ENCODE results near the gene SEZ6L2. TPM values are rescaled to one million over a fixed set of nuclear protein-coding genes. Genes with fewer than 3 reads are reported as not detected.
"Not testable (repeated sequence)": the region's sequence is repeated elsewhere in the genome, so short reads cannot be mapped to it uniquely, and the experiment has no call there.

Gene SEZ6L2
- polyA plus RNA-seq, 3 donors: 0.11 to 11.5 (median 1.4) TPM

DNA sequence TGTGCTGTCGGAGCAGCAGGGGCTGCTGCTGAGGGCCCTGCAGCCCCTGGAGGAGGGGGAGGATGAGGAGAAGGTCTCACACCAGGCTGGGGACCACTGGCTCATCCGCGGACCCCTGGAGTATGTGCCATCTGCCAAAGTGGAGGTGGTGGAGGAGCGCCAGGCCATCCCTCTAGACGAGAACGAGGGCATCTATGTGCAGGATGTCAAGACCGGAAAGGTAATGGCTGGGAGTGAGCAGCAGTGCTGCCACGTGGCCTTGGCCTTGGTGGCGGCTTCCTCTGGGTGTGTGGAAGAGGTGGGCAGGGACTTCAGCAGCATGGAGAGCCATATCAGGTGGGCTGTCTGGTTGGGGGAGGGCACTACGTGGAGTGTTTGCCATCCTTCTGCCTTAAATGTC lies 59.1 kb downstream of the SEZ6L2 start:
- WGBS, 3 donors: 72 to 85% (median 84%) methylated on average over 10 of the region's 10 CpGs
- no peak overlapping the region for H3K27ac ChIP-seq (ENCODE audit: low read depth, low read length)

DNA sequence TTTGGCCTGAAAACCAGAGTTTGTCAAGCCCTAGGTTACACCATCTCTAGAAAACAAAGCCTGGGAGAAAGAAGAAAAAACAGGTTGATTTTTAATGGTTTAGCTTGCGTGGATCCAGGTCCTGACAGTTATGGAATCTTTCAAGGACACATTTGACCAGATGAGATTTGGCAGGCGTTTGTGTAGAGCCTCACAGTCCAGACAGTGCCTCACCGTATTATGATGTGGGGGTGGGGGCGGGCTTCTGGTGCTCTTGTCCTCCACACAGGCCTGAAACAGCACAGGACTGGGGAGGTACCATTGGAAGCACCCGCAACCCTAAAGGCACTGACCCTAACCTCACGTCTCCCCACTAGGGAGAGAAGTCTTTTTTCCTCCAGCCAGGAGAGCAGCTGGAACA lies 59.5 kb downstream of the SEZ6L2 start:
- 77 to 93% (median 93%) methylated on average over 6 of the region's 6 CpGs for WGBS, 3 donors
- H3K27ac ChIP-seq (ENCODE audit: low read depth, low read length): no peak overlapping the region

DNA sequence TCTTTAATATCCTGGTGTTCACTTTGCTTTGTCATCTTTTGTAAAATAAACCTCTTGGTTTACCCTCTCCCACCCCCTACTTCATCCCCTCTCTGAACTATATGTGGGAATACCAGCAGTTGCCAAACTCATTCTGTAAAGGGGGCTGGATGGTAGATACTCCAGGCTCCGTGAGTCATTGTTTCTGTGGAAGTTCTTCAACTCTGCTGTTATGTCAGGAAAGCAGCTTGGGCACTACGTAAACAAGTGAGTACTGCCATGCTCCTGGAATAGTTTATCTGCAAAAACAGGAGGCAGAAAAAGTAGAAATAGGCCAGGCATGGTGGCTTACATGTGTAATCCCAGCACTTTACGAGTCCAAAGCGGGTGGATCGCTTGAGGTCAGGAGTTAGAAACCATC lies 61.5 kb downstream of the SEZ6L2 start:
- 92 to 96% (median 96%) methylated on average over 5 of the region's 5 CpGs for WGBS, 3 donors

DNA sequence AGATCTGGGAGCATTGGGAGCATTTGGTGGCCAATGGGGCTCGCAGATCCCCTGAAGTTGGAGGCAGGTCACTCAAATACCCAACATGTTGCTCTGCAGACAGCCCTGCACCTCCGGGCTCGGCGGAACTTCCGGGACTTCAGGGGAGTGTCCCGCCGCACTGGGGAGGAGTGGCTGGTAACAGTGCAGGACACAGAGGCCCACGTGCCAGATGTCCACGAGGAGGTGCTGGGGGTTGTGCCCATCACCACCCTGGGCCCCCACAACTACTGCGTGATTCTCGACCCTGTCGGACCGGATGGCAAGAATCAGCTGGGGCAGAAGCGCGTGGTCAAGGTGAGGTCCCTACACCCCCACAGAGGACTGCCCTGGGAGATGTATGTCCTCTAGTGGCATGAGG lies 62.7 kb downstream of the SEZ6L2 start:
- 85 to 88% (median 87%) methylated on average over 15 of the region's 15 CpGs for WGBS, 3 donors
- no peak overlapping the region for H3K27ac ChIP-seq (ENCODE audit: low read depth, low read length)

More for the DNA sequence above, 61.5 kb downstream of the SEZ6L2 start:
- H3K27ac ChIP-seq (ENCODE audit: low read depth, low read length): no peak overlapping the region

DNA sequence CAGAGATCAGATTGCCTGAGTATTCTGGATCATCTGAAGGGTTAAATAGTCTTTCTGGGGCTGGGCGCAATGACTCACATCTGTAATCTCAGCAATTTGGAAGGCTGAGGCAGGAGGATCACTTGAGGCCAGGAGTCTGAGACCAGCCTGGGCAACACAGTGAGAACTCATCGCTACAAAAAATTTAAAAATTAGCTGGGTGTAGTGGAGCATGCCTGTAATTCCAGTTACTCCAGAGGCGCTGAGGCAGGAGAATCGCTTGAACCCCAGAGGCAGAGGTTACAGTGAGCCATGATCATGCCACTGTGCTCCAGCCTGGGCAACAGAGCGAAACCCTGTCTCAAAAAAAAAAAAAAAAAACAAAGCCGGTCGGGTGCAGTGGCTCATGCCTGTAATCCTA lies 63.4 kb downstream of the SEZ6L2 start:
- 90 to 97% (median 94%) methylated on average over 5 to 7 of the region's 7 CpGs for WGBS, 3 donors

DNA sequence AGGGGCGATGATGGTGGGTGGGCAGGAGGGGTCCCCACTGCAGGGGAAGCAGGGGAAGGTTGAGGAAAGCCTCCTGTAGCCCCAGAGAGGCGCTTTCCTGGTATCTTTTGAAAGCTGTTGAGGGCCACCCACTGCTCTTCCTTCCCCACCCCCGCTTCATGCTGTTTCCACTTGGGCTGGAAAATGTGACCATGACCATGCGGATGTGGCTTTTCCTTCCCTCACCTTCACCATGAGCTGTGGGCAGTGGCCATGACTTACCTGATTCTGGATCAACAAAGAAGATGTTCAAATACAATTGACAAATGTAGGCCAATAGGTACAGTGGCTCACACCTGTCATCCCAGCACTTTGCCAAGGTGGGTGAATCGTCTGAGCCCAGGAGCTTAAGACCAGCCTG lies 65.3 kb downstream of the SEZ6L2 start:
- WGBS, 3 donors: 92 to 96% (median 93%) methylated on average over 5 of the region's 5 CpGs
- H3K27ac ChIP-seq (ENCODE audit: low read depth, low read length): no peak overlapping the region

More for the DNA sequence above, 63.4 kb downstream of the SEZ6L2 start:
- no peak overlapping the region for H3K27ac ChIP-seq (ENCODE audit: low read depth, low read length)

DNA sequence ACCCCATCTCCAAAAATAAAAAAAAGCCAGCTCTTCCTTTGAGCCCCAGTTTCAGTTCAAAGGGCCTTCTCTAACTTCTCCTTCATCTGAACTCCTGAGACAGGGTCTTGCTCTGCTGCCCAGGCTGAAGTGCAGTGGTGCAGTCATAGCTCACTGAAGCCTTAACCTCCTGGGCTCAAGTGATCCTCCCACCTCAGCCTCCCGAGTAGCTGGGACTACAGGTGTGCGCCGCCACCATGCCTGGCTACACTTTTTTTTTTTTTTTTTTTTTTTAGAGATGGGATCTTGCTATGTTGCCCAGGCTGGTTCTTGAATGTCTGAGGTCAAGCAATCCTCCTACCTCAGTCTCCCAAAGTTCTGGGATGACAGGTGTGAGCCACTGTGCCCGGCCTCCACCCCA lies 66.1 kb downstream of the SEZ6L2 start:
- WGBS, 3 donors: 94 to 100% (median 95%) methylated on average over 4 of the region's 4 CpGs
- H3K27ac ChIP-seq (ENCODE audit: low read depth, low read length): not testable (repeated sequence)

DNA sequence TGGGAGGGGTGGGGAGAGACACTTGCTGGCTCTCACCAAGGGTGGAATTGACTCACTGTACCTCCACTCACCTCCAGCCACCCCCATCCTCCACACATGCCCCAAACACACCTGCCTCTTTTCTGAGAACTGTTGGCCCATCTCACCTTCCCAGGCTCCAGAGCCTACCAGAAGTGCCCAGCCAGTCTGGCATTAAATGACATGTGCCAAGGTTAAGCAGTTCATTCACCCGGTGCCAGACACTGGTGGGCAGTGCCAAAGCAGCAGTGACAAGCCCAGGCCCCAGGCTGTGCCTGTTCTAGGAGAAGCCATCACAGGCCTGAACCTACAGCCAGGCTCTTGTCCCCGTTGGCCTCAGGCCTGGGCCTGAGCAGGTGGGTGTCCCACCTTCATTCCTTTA lies 67.9 kb downstream of the SEZ6L2 start:
- H3K27ac ChIP-seq (ENCODE audit: low read depth, low read length): no peak overlapping the region
- WGBS, 3 donors: 37 to 87% (median 86%) methylated on average over 2 of the region's 2 CpGs

DNA sequence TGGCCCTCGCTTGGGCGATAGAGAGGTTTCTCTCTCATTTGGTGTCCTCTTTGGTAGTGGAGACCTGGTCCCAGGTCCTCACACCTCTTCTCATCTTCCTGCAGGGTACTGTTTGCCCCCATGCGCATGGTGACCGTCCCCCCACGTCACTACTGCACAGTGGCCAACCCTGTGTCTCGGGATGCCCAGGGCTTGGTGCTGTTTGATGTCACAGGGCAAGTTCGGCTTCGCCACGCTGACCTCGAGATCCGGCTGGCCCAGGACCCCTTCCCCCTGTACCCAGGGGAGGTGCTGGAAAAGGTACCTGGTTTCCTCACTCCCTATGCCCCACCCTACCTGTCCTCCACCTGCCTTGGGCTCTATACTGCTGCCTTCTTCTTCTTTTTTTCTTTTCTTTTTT lies 68.6 kb downstream of the SEZ6L2 start:
- WGBS, 3 donors: 95 to 98% (median 97%) methylated on average over 10 to 11 of the region's 11 CpGs
- H3K27ac ChIP-seq (ENCODE audit: low read depth, low read length): no peak overlapping the region

DNA sequence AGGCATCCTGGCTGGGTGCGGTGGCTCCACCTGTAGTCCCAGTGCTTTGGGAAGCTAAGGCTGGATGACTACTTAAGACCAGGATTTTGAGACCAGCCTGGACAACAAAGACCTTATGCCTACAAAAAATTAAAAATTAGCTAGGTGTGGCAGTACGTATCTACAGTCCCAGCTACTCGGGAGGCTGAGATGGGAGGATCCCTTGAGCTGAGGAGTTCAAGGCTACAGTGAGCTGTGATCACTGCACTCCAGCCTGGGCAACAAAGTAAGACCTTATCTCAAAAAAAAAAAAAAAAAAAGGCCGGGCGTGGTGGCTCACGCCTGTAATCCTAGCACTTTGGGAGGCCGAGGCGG lies 73.0 kb downstream of the SEZ6L2 start:
- no peak overlapping the region for H3K27ac ChIP-seq (ENCODE audit: low read depth, low read length)
- WGBS, 3 donors: 90 to 91% (median 91%) methylated on average over 3 to 8 of the region's 8 CpGs

DNA sequence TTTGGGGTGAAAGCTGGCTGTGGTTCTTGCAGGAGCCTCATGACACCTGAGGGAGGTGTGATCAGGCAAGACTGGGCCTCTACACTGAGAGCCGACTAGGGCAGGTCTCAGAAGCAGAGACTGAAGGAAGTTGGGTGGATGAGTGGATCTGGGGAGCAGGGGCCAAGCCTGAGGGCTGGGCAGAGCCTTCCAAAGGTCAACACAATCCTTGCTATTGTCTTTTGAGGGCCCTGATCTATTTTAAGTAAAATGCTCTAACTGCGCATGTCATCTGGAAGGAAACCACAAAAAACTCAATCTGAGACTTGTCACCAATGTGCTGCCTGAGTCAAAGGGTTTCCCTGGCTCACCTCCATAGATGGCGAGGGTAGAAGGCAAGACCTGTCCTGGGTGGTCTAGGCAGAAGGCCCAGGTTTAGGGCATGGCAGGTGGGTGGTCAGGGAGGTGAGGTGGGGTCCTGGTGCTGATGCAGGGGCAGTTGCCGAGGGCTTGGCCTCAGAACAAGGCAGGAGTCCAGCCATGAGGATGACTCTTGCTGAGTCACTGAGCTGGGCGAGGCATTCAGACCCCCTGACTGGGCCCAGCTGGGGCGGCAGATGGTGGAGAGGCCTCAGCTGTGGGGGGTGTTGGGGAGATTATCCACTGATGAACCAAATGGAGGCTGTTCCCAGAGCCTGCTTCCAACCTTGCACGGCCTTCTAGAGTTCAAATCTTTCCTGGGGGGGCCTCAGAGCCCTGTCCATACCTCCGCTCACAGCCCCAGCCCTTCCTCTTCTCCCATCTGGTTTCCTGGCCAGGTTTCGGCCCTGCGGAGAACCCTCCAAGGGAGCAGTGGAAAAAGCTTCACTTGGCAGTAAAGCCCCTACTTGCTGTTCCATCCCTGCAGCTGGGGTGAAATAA lies 74.0 kb downstream of the SEZ6L2 start:
- H3K27ac ChIP-seq (ENCODE audit: low read depth, low read length): peak overlapping the region; percentile 8
- WGBS, 3 donors: 40 to 78% (median 44%) methylated on average over 10 of the region's 10 CpGs

DNA sequence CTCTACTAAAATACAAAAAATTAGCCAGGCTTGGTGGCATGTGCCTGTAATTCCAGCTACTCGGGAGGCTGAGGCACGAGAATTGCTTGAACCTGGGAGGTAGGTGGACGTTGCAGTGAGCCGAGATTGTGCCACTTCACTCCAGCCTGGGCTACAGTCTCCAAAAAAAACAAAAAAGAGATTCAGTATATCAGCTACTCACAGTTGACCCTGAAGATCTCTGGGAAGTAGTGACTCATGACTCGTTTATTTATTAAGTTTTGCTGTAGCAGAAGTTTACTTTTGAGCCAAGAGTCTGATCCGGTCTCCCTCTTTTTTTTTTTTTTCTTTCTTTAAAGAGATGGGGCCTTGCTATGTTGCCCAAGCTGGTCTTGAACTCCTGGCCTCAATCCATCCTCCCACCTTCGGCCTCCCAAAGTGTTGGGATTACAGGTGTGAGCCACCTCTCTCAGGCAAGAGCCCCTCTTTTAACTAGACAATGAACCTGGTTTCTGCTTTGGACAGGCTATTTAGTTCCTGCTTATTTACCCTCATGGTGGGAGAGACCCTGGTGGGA lies 74.7 kb downstream of the SEZ6L2 start:
- 23 to 51% (median 46%) methylated on average over 7 of the region's 7 CpGs for WGBS, 3 donors
- no peak overlapping the region for H3K27ac ChIP-seq (ENCODE audit: low read depth, low read length)

DNA sequence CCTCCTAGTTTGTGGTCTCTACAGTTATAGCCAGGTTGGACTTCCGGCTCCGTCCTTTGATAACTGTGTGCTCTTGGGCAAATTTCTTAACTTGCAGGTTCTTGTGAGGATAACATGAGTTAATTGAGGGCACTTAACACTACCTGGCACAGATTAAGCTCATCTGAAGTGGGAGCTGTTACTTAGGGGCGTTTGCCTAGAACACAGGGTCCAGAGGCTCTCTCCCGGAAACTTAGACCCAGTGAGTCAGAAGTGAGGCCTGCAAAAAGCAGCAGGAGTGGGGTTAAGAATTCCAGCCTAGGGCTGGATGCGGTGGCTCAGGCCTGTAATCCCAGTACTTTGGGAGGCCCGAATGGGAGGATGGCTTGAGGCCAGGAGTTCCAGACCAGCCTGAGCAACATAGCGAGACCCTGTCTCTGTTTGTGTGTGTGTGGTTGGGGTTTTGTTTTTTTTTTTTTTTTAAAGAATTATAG lies 77.7 kb downstream of the SEZ6L2 start:
- 20 to 46% (median 40%) methylated on average over 7 of the region's 7 CpGs for WGBS, 3 donors
- H3K27ac ChIP-seq (ENCODE audit: low read depth, low read length): peak overlapping the region; percentile 68

Other genes with a start within 250 kb of the SEZ6L2 start
- 1 to 10 TPM in 1 of 3 donors, under 1 TPM in 2; 0.34 to 1.4 (median 0.59) TPM for gene SPN, start 236.3 kb downstream of the SEZ6L2 start, polyA plus RNA-seq
- 10 to 100 TPM in 2 of 3 donors, 1 to 10 TPM in 1; 3.2 to 18.8 (median 11.4) TPM for gene QPRT, start 220.4 kb downstream of the SEZ6L2 start, polyA plus RNA-seq
- 1 to 10 TPM in 2 of 3 donors, under 1 TPM in 1; 0.37 to 2.1 (median 1.6) TPM for gene C16orf54, start 153.6 kb downstream of the SEZ6L2 start, polyA plus RNA-seq
- gene ZG16, start 121.3 kb downstream of the SEZ6L2 start, polyA plus RNA-seq: under 1 TPM; 0.22 to 0.97 (median 0.23) TPM
- gene KIF22, start 108.8 kb downstream of the SEZ6L2 start, polyA plus RNA-seq: 10 to 100 TPM; 19.7 to 32.1 (median 29.8) TPM
- gene MAZ, start 93.0 kb downstream of the SEZ6L2 start, polyA plus RNA-seq: 100 to 1,000 TPM in 1 of 3 donors, 10 to 100 TPM in 2; 74.2 to 137 (median 83.9) TPM
- gene PRRT2, start 87.4 kb downstream of the SEZ6L2 start, polyA plus RNA-seq: 1 to 10 TPM in 1 of 3 donors, under 1 TPM in 2; 0.56 to 3.7 (median 0.95) TPM
- 10 to 100 TPM; 15.2 to 33.3 (median 18.5) TPM for gene PAGR1, start 83.4 kb downstream of the SEZ6L2 start, polyA plus RNA-seq
- 100 to 1,000 TPM in 2 of 3 donors, 10 to 100 TPM in 1; 90.1 to 104 (median 103) TPM for gene MVP, start 79.1 kb downstream of the SEZ6L2 start, polyA plus RNA-seq
- 100 to 1,000 TPM in 2 of 3 donors, 10 to 100 TPM in 1; 84.2 to 133 (median 122) TPM for gene CDIPT, start 36.3 kb downstream of the SEZ6L2 start, polyA plus RNA-seq
- gene ASPHD1, start 938 bp upstream of the SEZ6L2 start, polyA plus RNA-seq: 1 to 10 TPM; 3.0 to 7.0 (median 4.5) TPM
- gene KCTD13, start 26.7 kb upstream of the SEZ6L2 start, polyA plus RNA-seq: 10 to 100 TPM in 2 of 3 donors, 1 to 10 TPM in 1; 6.5 to 13.0 (median 10.5) TPM
- 100 to 1,000 TPM in 2 of 3 donors, 10 to 100 TPM in 1; 91.4 to 182 (median 115) TPM for gene TMEM219, start 62.5 kb upstream of the SEZ6L2 start, polyA plus RNA-seq
- gene TAOK2, start 74.3 kb upstream of the SEZ6L2 start, polyA plus RNA-seq: 10 to 100 TPM; 15.2 to 47.6 (median 32.2) TPM
- 10 to 100 TPM; 10.1 to 14.8 (median 14.2) TPM for gene HIRIP3, start 96.1 kb upstream of the SEZ6L2 start, polyA plus RNA-seq
- gene INO80E, start 96.7 kb upstream of the SEZ6L2 start, polyA plus RNA-seq: 10 to 100 TPM; 37.3 to 69.5 (median 50.1) TPM
- 1 to 10 TPM in 1 of 3 donors, under 1 TPM in 2; 0.25 to 1.9 (median 0.38) TPM for gene DOC2A, start 111.5 kb upstream of the SEZ6L2 start, polyA plus RNA-seq
- gene C16orf92, start 123.6 kb upstream of the SEZ6L2 start, polyA plus RNA-seq: not detected
- gene TLCD3B, start 131.7 kb upstream of the SEZ6L2 start, polyA plus RNA-seq: under 1 TPM in 1 of 3 donors, not detected in 2; 0.10 TPM
- 1,000 to 10,000 TPM in 1 of 3 donors, 100 to 1,000 TPM in 2; 551 to 1,251 (median 711) TPM for gene ALDOA, start 166.2 kb upstream of the SEZ6L2 start, polyA plus RNA-seq
- gene PPP4C, start 176.4 kb upstream of the SEZ6L2 start, polyA plus RNA-seq: 10 to 100 TPM; 45.7 to 93.1 (median 79.4) TPM
- gene TBX6, start 192.4 kb upstream of the SEZ6L2 start, polyA plus RNA-seq: 1 to 10 TPM in 1 of 3 donors, under 1 TPM in 2; 0.67 to 1.3 (median 0.73) TPM
- 100 to 1,000 TPM in 1 of 3 donors, 10 to 100 TPM in 2; 70.2 to 217 (median 86.0) TPM for gene YPEL3, start 196.7 kb upstream of the SEZ6L2 start, polyA plus RNA-seq
- 1 to 10 TPM; 1.2 to 5.6 (median 3.4) TPM for gene GDPD3, start 214.0 kb upstream of the SEZ6L2 start, polyA plus RNA-seq
- gene MAPK3, start 223.7 kb upstream of the SEZ6L2 start, polyA plus RNA-seq: 100 to 1,000 TPM in 2 of 3 donors, 10 to 100 TPM in 1; 25.2 to 143 (median 108) TPM